Endothelial cell of umbilical vein (primary cell): Measurements from ENCODE around the gene ZNF232. TPM values are rescaled to one million over a fixed set of nuclear protein-coding genes. Genes with fewer than 3 reads are reported as not detected.
"Not testable (repeated sequence)": the region's sequence is repeated elsewhere in the genome, so short reads cannot be mapped to it uniquely, and the experiment has no call there.

Experiments used
- BruUV-seq: library from RNA; stranded (reverse); fragments of 400-500 nt; replicated peaks from 2 replicates; lab custom pipeline; 2021; lab: Mats Ljungman, UMichigan
- CTCF ChIA-PET: fragments of 300-600, 350-600 bp; sonication (Branson Sonifier 250); formaldehyde crosslinking; loops from one replicate; lab custom pipeline; 2021; ENCODE audit warnings: antibody characterized with exemption, inconsistent platforms; lab: Charles Lee
- POLR2A ChIA-PET: fragments of 300-600, 350-600 bp; sonication (Branson Sonifier 250); formaldehyde crosslinking; loops from one replicate; lab custom pipeline; 2021; ENCODE audit warnings: antibody characterized with exemption, inconsistent platforms; lab: Charles Lee
- DNase-seq: peaks from one replicate; pipeline ENCODE4 v3.0.0-alpha.2; 2011; ENCODE audit warnings: low read depth, low spot score
- FAIRE-seq: peaks from 2 replicates; lab custom pipeline; 2011; peaks lifted over from hg19 to GRCh38; lab: Jason Lieb, UNC
- H2AFZ ChIP-seq: 2 replicates; pipeline ENCODE4 v1.6.0; 2012; ENCODE audit warnings: low read depth, low read length, control low read depth, inconsistent platforms
- H3K27ac ChIP-seq: 2 replicates; pipeline ENCODE4 v1.5.1; 2011; ENCODE audit warnings: low read depth, mild to moderate bottlenecking, control low read depth, low read length, moderate library complexity; ENCODE audit not compliant: insufficient read depth
- H3K27me3 ChIP-seq, 2 experiments: 2 replicates each; pipeline versions ENCODE4 v1.6.0 to v1.6.1; 2011; ENCODE audit warnings: low read length in 2 of 2, mixed read lengths in 1 of 2; ENCODE audit not compliant: control insufficient read depth in 2 of 2, insufficient read depth in 2 of 2
- H3K36me3 ChIP-seq, 2 experiments: 2 replicates in 1 of 2; 3 replicates in 1 of 2; pipeline ENCODE4 v1.5.1; 2011; ENCODE audit warnings: low read length in 2 of 2, mild to moderate bottlenecking in 1 of 2, moderate library complexity in 1 of 2; ENCODE audit not compliant: control insufficient read depth in 2 of 2, insufficient read depth in 2 of 2; ENCODE audit errors: extremely low read depth in 1 of 2
- H3K4me1 ChIP-seq: 3 replicates; pipeline ENCODE4 v1.5.1; 2011; ENCODE audit warnings: mild to moderate bottlenecking, low read length; ENCODE audit not compliant: control insufficient read depth, insufficient read depth; ENCODE audit errors: extremely low read depth
- H3K4me2 ChIP-seq: 2 replicates; pipeline ENCODE4 v1.6.1; 2011; ENCODE audit warnings: low read length, control low read depth, mixed read lengths; ENCODE audit not compliant: insufficient read depth
- H3K4me3 ChIP-seq, 3 experiments: fragments of 200-600 bp in 1 of 3; sonication (generic), shearing (Covaris generic) in 1 of 3; replicated peaks in 1 of 3; 2 replicates each; pipeline ENCODE4 v1.5.1; 2011 to 2016; ENCODE audit warnings: control low read depth in 3 of 3, low read length in 3 of 3, mild to moderate bottlenecking in 2 of 3, inconsistent platforms in 1 of 3, low read depth in 1 of 3, moderate library complexity in 1 of 3; ENCODE audit not compliant: insufficient read depth in 1 of 3
- H3K79me2 ChIP-seq: 2 replicates; pipeline ENCODE4 v1.6.0; 2012; ENCODE audit warnings: low read length, inconsistent platforms; ENCODE audit not compliant: control insufficient read depth, insufficient read depth
- H3K9ac ChIP-seq: replicated peaks from 2 replicates; pipeline ENCODE3; 2011; ENCODE audit warnings: low read length, control low read depth; ENCODE audit not compliant: insufficient read depth; ENCODE audit errors: extremely low read depth
- H3K9me1 ChIP-seq: replicated peaks from 3 replicates; pipeline ENCODE4 v1.6.0; 2011; ENCODE audit warnings: mild to moderate bottlenecking, low read length; ENCODE audit not compliant: control insufficient read depth, insufficient read depth; ENCODE audit errors: extremely low read depth
- H3K9me3 ChIP-seq: replicated peaks from 2 replicates; pipeline ENCODE4 v1.5.1; 2012; ENCODE audit warnings: low read length, inconsistent platforms; ENCODE audit not compliant: control insufficient read depth, insufficient read depth
- H4K20me1 ChIP-seq: replicated peaks from 2 replicates; pipeline ENCODE3; 2011; ENCODE audit warnings: mild to moderate bottlenecking, low read length; ENCODE audit not compliant: control insufficient read depth, insufficient read depth; ENCODE audit errors: extremely low read depth
- CTCF ChIP-seq, 2 donors: IDR thresholded peaks; 1 replicate in 1 of 2; 2 replicates in 1 of 2; pipeline ENCODE4 v1.5.1; 2011; ENCODE audit warnings: low read length in 2 of 2, mild to moderate bottlenecking in 2 of 2, moderate library complexity in 2 of 2, control low read depth in 1 of 2, inconsistent platforms in 1 of 2, low read depth in 1 of 2; ENCODE audit not compliant: insufficient read depth in 1 of 2; ENCODE audit errors: extremely low read depth in 1 of 2
- EZH2 ChIP-seq: IDR thresholded peaks from 2 replicates; pipeline ENCODE4 v1.6.1; 2012; ENCODE audit warnings: borderline replicate concordance, low read depth, mild to moderate bottlenecking, moderate library complexity, low read length, inconsistent platforms; ENCODE audit not compliant: severe bottlenecking
- FOS ChIP-seq: IDR thresholded peaks from 2 replicates; pipeline ENCODE4 v1.6.1; 2011; ENCODE audit warnings: mild to moderate bottlenecking, low read length, moderate library complexity, borderline replicate concordance; ENCODE audit not compliant: insufficient read depth
- GATA2 ChIP-seq: IDR thresholded peaks from 2 replicates; pipeline ENCODE4 v1.7.0; 2011; ENCODE audit warnings: low read depth, mild to moderate bottlenecking, moderate library complexity, mixed read lengths, low read length; ENCODE audit not compliant: insufficient read length, insufficient read depth
- JUN ChIP-seq: IDR thresholded peaks from 2 replicates; pipeline ENCODE4 v1.6.1; 2011; ENCODE audit warnings: borderline replicate concordance, low read depth; ENCODE audit not compliant: insufficient read length, insufficient read depth
- MYC ChIP-seq: IDR thresholded peaks from one replicate; pipeline ENCODE4 v1.6.1; 2011; ENCODE audit warnings: mild to moderate bottlenecking, low read depth, low read length
- POLR2A ChIP-seq: IDR thresholded peaks from 2 replicates; pipeline ENCODE4 v1.6.1; 2012; ENCODE audit warnings: low read depth, mild to moderate bottlenecking, control low read depth, low read length
- POLR2AphosphoS5 ChIP-seq: IDR thresholded peaks from 2 replicates; pipeline ENCODE4 v1.6.1; 2012; ENCODE audit warnings: low read depth, mild to moderate bottlenecking, control low read depth, low read length, moderate library complexity; ENCODE audit not compliant: insufficient read depth
- dilution Hi-C: fragments of 300-500 bp; cut with MboI; formaldehyde crosslinking; loops from one replicate; pipeline ENCODE4 v1.15.0; 2019; ENCODE audit warnings: low sequenced_read_pairs; ENCODE audit not compliant: extremely low pct_ligation_motif_present
- intact Hi-C: fragments of 100-400 bp; cut with micrococcal nuclease; formaldehyde crosslinking; loops from one replicate; pipeline ENCODE4 v1.10.0; 2022
- polyA plus RNA-seq, 4 experiments: library from polyadenylated mRNA; depleted of rRNA in 3 of 4; stranded (reverse) in 3 of 4; unstranded in 1 of 4; fragments of >200 nt; gene quantifications; 2 replicates each; pipeline versions ENCODE4 v1.2.1 to v1.2.3, GENCODE V29; 2011 to 2012; ENCODE audit warnings: missing spikeins in 1 of 4
- total RNA-seq: library from RNA; stranded (reverse); gene quantifications from 2 replicates; pipeline ENCODE4 v1.2.3, GENCODE V29; 2021
- TF ChIP-seq, protein P1 (sequence below): IDR thresholded peaks from 2 replicates; pipeline ENCODE4 v1.6.1; 2011; ENCODE audit not compliant: insufficient read depth, insufficient read length

Gene ZNF232
- total and polyA plus RNA-seq, 2 donors (not counting 3 experiments of a cell fraction or from before 2014, with no cell fraction given): 3.1 to 9.9 TPM

- H3K27me3 ChIP-seq, H3K4me3 ChIP-seq, H3K9me3 ChIP-seq, H3K36me3 ChIP-seq, H3K4me2 ChIP-seq, FAIRE-seq, dilution Hi-C loops, intact Hi-C loops, H3K9ac ChIP-seq, DNase-seq, H3K9me1 ChIP-seq, BruUV-seq, H3K27ac ChIP-seq, H3K79me2 ChIP-seq, H3K4me1 ChIP-seq, H2AFZ ChIP-seq, CTCF ChIA-PET, POLR2A ChIA-PET, H4K20me1 ChIP-seq: not testable (repeated sequence)
These were observed 22.9 kb upstream of the ZNF232 start for GRCh38 chr17:5134571-5134970.

DNA sequence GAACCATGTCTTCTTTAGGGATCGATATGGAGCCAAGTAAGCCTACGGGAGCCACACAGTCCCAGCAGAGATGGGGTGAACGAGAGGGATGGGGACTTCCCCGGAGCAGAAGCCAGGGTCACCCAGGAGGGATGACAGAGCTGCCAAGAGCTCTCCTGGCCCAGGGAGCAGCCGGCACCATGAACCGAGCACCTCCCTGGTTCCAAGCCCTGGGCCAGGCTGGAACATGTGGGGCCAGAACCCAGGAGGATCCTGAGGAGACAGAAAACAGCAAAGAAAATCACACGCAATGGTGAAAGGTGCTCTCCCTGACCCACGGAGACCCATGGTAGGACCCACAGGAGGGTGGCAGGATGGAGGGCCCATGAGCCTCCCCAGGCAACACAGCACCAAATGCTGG is 22.3 kb upstream of the ZNF232 start:
- H3K36me3 ChIP-seq, H3K4me1 ChIP-seq, H3K9me3 ChIP-seq, H3K9me1 ChIP-seq, H3K27me3 ChIP-seq, POLR2A ChIA-PET, H4K20me1 ChIP-seq, H2AFZ ChIP-seq, DNase-seq, FAIRE-seq, H3K4me2 ChIP-seq, H3K9ac ChIP-seq, intact Hi-C loops, H3K4me3 ChIP-seq, dilution Hi-C loops, CTCF ChIA-PET, BruUV-seq, H3K79me2 ChIP-seq, H3K27ac ChIP-seq: not testable (repeated sequence)

GRCh38 chr17:5133311-5133710 is 21.6 kb upstream of the ZNF232 start:
- no peaks in the 10 kb centered on the region for H3K9me1 ChIP-seq
- POLR2A ChIA-PET: no interaction called here
- H3K4me3 ChIP-seq: no peak overlapping the region
- no TSS peak for BruUV-seq
- no peaks in the 10 kb centered on the region for H3K9me3 ChIP-seq
- H3K36me3 ChIP-seq: no peaks in the 10 kb centered on the region
- no peaks in the 10 kb centered on the region for H3K27me3 ChIP-seq
- no peaks in the 10 kb centered on the region for H3K4me1 ChIP-seq
- CTCF ChIA-PET: no interaction called here
- no peak overlapping the region for H2AFZ ChIP-seq
- dilution Hi-C loops: no loop called here
- H3K9ac ChIP-seq: no peak overlapping the region
- TF ChIP-seq CTCF (IDR thresholded peaks at IDR 0.05; ENCODE audit: extremely low read depth in 1 of 2, insufficient read depth in 1 of 2, low read depth in 1 of 2, low read length in 2 of 2) (no peak), GATA2 (no peak), POLR2A (no peak), MYC (no peak), JUN (no peak), POLR2AphosphoS5 (no peak), FOS (no peak), EZH2 (no peak)
- TF ChIP-seq, protein P1, sequence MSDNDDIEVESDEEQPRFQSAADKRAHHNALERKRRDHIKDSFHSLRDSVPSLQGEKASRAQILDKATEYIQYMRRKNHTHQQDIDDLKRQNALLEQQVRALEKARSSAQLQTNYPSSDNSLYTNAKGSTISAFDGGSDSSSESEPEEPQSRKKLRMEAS: no peak
- H3K4me2 ChIP-seq: no peak overlapping the region
- H3K27ac ChIP-seq: no peak overlapping the region
- H4K20me1 ChIP-seq: no peaks in the 10 kb centered on the region
- DNase-seq: no peak
- no peak for FAIRE-seq
- intact Hi-C loops: no loop called here
- no peaks in the 10 kb centered on the region for H3K79me2 ChIP-seq
